Superior temporal gyrus (tissue), 1 donor: ENCODE measurements around the gene ASGR2.
"Not testable (repeated sequence)": the region's sequence is repeated elsewhere in the genome, so short reads cannot be mapped to it uniquely, and the experiment has no call there.

ENCODE experiments used
- DNase-seq: peaks from one replicate; pipeline ENCODE4 v3.0.0-alpha.2; 2016; ENCODE audit errors: extremely low spot score

The ASGR2 gene

GRCh38 chr17:7126386-7126785 is 11.8 kb upstream of the ASGR2 start:
- not testable (repeated sequence) for DNase-seq

- DNase-seq: no peak
Measured at GRCh38 chr17:7124923-7125322, 10.3 kb upstream of the ASGR2 start.

GRCh38 chr17:7123844-7124243 is 9.2 kb upstream of the ASGR2 start:
- DNase-seq: no peak

- DNase-seq: no peak
Measured at GRCh38 chr17:7122381-7122780, 7.8 kb upstream of the ASGR2 start.

- not testable (repeated sequence) for DNase-seq
Measured at GRCh38 chr17:7120635-7121034, 6.0 kb upstream of the ASGR2 start.

GRCh38 chr17:7120123-7120522 is 5.5 kb upstream of the ASGR2 start:
- DNase-seq: no peak

- DNase-seq: no peak
Measured at GRCh38 chr17:7119314-7119713, 4.7 kb upstream of the ASGR2 start.

GRCh38 chr17:7114875-7115614 is 423 bp upstream of the ASGR2 start:
- no peak for DNase-seq

- no peak for DNase-seq
Measured at GRCh38 chr17:7113273-7114071, 1.1 kb downstream of the ASGR2 start.

- no peak for DNase-seq
Measured at GRCh38 chr17:7112510-7113108, 2.0 kb downstream of the ASGR2 start.

- DNase-seq: no peak
Measured at GRCh38 chr17:7111784-7112509, 2.7 kb downstream of the ASGR2 start.

- DNase-seq: no peak
Measured at GRCh38 chr17:7110617-7111306, 3.9 kb downstream of the ASGR2 start.

GRCh38 chr17:7109461-7110322 is 4.9 kb downstream of the ASGR2 start:
- DNase-seq: no peak

GRCh38 chr17:7108981-7109380 is 5.6 kb downstream of the ASGR2 start:
- no peak for DNase-seq

GRCh38 chr17:7108560-7108925 is 6.1 kb downstream of the ASGR2 start:
- DNase-seq: no peak

- DNase-seq: no peak
Measured at GRCh38 chr17:7107795-7108559, 6.6 kb downstream of the ASGR2 start.

GRCh38 chr17:7107012-7107754 is 7.4 kb downstream of the ASGR2 start:
- DNase-seq: no peak

- no peak for DNase-seq
Measured at GRCh38 chr17:7102421-7102820, 12.2 kb downstream of the ASGR2 start.

- DNase-seq: no peak
Measured at GRCh38 chr17:7101531-7101930, 13.1 kb downstream of the ASGR2 start.
